HG03565 (cell line): ENCODE data around the gene SRL.
"Not testable (repeated sequence)": the region's sequence is repeated elsewhere in the genome, so short reads cannot be mapped to it uniquely, and the experiment has no call there.

Experiments used
- ATAC-seq: cut with Tn5 transposase; IDR thresholded peaks from one replicate; pipeline ENCODE4 v1.9.1; 2021; ENCODE audit warnings: mild to moderate bottlenecking, moderate library complexity; ENCODE audit not compliant: unreplicated experiment

The SRL gene

GRCh38 chr16:4172070-4172469 lies 69.8 kb downstream of the SRL start:
- no peak for ATAC-seq

GRCh38 chr16:4169415-4169814 lies 72.5 kb downstream of the SRL start:
- no peak for ATAC-seq

GRCh38 chr16:4166821-4167220 lies 75.1 kb downstream of the SRL start:
- no peak for ATAC-seq

GRCh38 chr16:4160658-4161430 lies 81.0 kb downstream of the SRL start:
- ATAC-seq = no peak

GRCh38 chr16:4159726-4160125 lies 82.2 kb downstream of the SRL start:
- no peak for ATAC-seq

GRCh38 chr16:4158143-4159093 lies 83.5 kb downstream of the SRL start:
- ATAC-seq = no peak

GRCh38 chr16:4157376-4157825 lies 84.5 kb downstream of the SRL start:
- no peak for ATAC-seq

- ATAC-seq = not testable (repeated sequence)
Measured at GRCh38 chr16:4156503-4156902, 85.4 kb downstream of the SRL start.

- not testable (repeated sequence) for ATAC-seq
Measured at GRCh38 chr16:4153364-4153763, 88.5 kb downstream of the SRL start.

GRCh38 chr16:4152267-4152666 lies 89.6 kb downstream of the SRL start:
- ATAC-seq = no peak

GRCh38 chr16:4147236-4147635 lies 94.6 kb downstream of the SRL start:
- ATAC-seq = no peak

- no peak for ATAC-seq
Measured at GRCh38 chr16:4142268-4142667, 99.6 kb downstream of the SRL start.

- no peak for ATAC-seq
Measured at GRCh38 chr16:4141604-4142003, 100.3 kb downstream of the SRL start.

GRCh38 chr16:4140652-4141051 lies 101.2 kb downstream of the SRL start:
- ATAC-seq = no peak

GRCh38 chr16:4139968-4140367 lies 101.9 kb downstream of the SRL start:
- ATAC-seq = no peak
